ENCODE results near the gene CHD6. TPM values are rescaled to one million over a fixed set of nuclear protein-coding genes. Genes with fewer than 3 reads are reported as not detected.

Gene CHD6
- total RNA-seq, 4 donors from 2014 or later = 32.5 to 37.7 (median 35.0) TPM

DNA sequence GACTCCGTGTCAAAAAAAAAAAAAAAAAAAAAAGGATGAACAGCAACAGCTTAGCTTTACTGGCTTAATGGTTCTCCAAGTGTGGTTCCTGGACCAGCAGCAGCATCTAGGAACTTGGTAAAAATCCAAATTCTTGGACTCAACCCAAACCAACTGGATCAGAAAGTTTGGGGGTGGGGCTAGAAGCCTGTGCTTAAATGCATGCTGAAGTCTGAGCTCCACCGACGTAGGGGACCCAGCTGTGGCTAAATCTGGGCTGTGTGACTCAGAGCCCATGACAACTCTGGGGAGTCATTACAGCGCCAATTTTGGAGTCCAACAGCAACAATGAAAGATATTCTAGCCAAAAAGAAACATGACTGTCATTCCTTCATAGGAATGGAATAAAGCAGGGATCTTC, 13.6 kb upstream of the CHD6 start:
- intact Hi-C loops (cut with DNase I) = no loop called here
- no peaks in the 10 kb centered on the region for H3K4me1 ChIP-seq
- H3K36me3 ChIP-seq = no peaks in the 10 kb centered on the region
- WGBS = 54% methylated on average over 4 of the region's 4 CpGs
- TF ChIP-seq POLR2AphosphoS5 (IDR thresholded peaks at IDR 0.05) = no peak
- TF ChIP-seq POLR2A (IDR thresholded peaks at IDR 0.05; ENCODE audit: low read depth) = no peak
- no peak for TF ChIP-seq EP300 (IDR thresholded peaks at IDR 0.05)
- TF ChIP-seq, protein P1, sequence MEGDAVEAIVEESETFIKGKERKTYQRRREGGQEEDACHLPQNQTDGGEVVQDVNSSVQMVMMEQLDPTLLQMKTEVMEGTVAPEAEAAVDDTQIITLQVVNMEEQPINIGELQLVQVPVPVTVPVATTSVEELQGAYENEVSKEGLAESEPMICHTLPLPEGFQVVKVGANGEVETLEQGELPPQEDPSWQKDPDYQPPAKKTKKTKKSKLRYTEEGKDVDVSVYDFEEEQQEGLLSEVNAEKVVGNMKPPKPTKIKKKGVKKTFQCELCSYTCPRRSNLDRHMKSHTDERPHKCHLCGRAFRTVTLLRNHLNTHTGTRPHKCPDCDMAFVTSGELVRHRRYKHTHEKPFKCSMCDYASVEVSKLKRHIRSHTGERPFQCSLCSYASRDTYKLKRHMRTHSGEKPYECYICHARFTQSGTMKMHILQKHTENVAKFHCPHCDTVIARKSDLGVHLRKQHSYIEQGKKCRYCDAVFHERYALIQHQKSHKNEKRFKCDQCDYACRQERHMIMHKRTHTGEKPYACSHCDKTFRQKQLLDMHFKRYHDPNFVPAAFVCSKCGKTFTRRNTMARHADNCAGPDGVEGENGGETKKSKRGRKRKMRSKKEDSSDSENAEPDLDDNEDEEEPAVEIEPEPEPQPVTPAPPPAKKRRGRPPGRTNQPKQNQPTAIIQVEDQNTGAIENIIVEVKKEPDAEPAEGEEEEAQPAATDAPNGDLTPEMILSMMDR (IDR thresholded peaks at IDR 0.05) = no peak
- H3K9me3 ChIP-seq = no peaks in the 10 kb centered on the region
- no peak for DNase-seq (ENCODE audit: extremely low spot score)
- H3K27me3 ChIP-seq = peaks cover 0 to 7% (median 0%) of the 10 kb centered on the region in 4 donors
- H3K4me3 ChIP-seq = no peak overlapping the region
- H3K27ac ChIP-seq (replicated peaks in 1 of 4) = no peak overlapping the region

DNA sequence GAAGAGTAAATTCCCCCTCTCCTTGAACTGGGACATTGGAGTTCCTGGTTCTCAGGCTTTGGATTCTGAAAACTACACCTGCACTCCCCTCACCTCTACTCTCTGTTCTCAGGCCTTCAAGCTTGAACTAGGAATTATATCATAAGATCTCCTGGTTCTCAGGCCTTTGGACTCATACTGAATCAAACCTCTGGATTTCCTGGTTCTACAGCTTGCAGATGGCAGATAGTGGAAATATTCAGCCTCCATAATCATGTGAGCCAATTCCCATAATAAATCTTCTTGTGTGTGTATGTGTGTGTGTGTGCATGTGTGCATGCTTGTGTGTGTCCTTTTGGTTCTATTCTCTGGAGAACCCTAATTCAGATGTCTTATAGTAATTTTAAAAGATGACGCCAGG, 12.7 kb upstream of the CHD6 start:
- intact Hi-C loops (cut with DNase I) = no loop called here
- no peak for TF ChIP-seq POLR2A (IDR thresholded peaks at IDR 0.05; ENCODE audit: low read depth)
- no peak for TF ChIP-seq EP300 (IDR thresholded peaks at IDR 0.05)
- TF ChIP-seq, protein P1 (IDR thresholded peaks at IDR 0.05) = no peak
- no peak for TF ChIP-seq POLR2AphosphoS5 (IDR thresholded peaks at IDR 0.05)

DNA sequence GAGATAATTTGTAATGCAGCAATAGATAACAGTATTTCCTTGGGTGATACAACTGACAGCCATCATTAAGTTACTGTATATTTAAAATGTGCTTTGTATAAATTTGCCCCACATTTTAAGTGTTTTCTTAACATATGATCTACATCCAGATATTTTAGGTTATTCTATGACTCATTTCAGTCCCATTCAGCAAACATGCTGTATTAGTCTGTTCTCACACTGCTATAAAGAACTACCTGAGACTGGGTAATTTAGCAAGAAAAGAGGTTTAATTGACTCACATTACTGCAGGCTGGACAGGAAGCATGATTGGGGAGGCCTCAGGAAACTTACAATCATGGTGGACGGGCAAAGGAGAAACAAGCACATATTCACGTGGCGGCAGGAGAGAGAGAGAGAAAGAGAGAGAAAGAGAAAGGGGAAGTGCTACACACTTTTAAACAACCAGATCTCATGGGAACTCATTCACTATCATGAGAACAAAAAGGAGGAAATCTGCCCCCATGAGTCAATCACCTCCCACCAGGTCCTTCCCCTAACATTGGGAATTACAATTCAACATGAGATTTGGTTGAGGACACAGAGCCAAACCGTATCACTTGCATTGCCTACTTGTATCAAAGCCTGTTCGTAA, 9.6 kb upstream of the CHD6 start:
- no peak overlapping the region for H3K4me3 ChIP-seq
- no peaks in the 10 kb centered on the region for H3K9me3 ChIP-seq
- H3K4me1 ChIP-seq = no peaks in the 10 kb centered on the region
- TF ChIP-seq POLR2AphosphoS5 (IDR thresholded peaks at IDR 0.05) (no peak), POLR2A (IDR thresholded peaks at IDR 0.05; ENCODE audit: low read depth) (no peak), EP300 (IDR thresholded peaks at IDR 0.05) (no peak)
- TF ChIP-seq, protein P1 (IDR thresholded peaks at IDR 0.05) = no peak
- 88% methylated on average over 5 of the region's 5 CpGs for WGBS
- no peak overlapping the region for H3K27ac ChIP-seq (replicated peaks in 1 of 4)
- H3K36me3 ChIP-seq = no peaks in the 10 kb centered on the region
- intact Hi-C loops (cut with DNase I) = no loop called here
- DNase-seq (ENCODE audit: extremely low spot score) = no peak
- no peaks in the 10 kb centered on the region for H3K27me3 ChIP-seq

More for the DNA sequence above, 12.7 kb upstream of the CHD6 start:
- peaks cover 0 to 7% (median 0%) of the 10 kb centered on the region in 4 donors for H3K27me3 ChIP-seq
- H3K4me3 ChIP-seq = no peak overlapping the region
- H3K27ac ChIP-seq (replicated peaks in 1 of 4) = no peak overlapping the region
- no peaks in the 10 kb centered on the region for H3K36me3 ChIP-seq
- H3K9me3 ChIP-seq = no peaks in the 10 kb centered on the region
- no peak for DNase-seq (ENCODE audit: extremely low spot score)
- 92% methylated on average over 1 of the region's 1 CpG for WGBS
- H3K4me1 ChIP-seq = no peaks in the 10 kb centered on the region

DNA sequence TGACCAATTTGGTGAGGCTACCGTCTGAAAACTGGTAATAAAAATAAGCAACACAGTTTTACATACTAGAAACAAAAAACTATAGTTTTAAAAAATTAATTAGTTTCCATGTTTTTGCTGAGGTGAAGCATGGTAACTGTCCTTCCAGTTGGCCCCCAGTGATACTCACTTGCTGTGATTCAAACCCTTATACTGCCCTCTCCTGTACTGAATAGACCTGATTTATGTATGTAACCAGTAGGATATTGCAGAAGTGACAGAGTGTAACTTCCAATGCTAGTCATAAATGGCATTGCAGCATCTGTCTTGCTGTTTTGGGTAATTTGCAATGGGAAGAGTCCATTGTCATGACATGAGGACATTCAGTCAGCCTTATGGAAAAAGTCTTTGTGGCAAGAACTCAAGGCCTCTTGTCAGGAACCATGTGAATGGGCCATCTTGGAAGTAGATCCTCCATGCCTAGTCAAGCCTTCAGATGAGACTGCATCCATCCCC, 8.9 kb upstream of the CHD6 start:
- 83% methylated on average over 1 of the region's 1 CpG for WGBS
- H3K27me3 ChIP-seq = no peaks in the 10 kb centered on the region
- H3K36me3 ChIP-seq = no peaks in the 10 kb centered on the region
- TF ChIP-seq EP300 (IDR thresholded peaks at IDR 0.05) = no peak
- H3K27ac ChIP-seq (replicated peaks in 1 of 4) = no peak overlapping the region
- H3K4me3 ChIP-seq = no peak overlapping the region
- intact Hi-C loops (cut with DNase I) = no loop called here
- no peaks in the 10 kb centered on the region for H3K4me1 ChIP-seq
- DNase-seq (ENCODE audit: extremely low spot score) = no peak
- H3K9me3 ChIP-seq = no peaks in the 10 kb centered on the region

DNA sequence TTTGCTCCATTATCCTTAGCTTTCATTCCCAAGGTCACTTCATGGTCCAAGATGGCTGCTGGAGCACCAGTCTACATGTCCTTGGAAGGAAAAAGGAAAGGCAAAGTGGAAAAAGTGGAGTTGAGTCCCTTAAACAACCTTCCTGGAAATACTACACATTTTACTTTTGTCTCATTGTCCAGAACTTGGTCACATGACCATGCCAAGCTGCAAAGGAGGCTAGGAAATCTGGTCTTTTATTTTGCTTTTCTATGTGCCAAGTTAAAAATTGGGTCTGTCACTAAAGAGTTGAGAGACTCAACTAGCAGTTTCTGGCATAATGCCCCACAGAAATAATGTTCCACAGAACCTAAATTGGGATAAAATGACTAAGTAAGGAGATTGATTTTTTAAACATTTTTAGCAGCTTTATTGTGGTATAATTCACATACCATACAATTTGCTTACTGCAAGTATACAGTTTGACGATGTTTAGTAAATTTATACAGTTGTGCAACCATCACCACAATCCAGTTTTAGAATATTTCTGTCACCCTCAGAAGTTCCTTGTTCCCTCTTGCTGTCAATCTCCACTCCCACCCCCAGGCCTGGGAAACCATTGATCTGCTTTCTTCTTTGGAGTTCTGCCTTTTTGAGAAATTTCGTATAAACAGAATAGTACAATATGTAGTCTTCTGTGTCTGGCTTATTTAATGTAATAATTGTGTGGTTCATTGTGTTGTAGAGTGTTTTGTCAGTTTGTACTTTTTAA, 5.6 kb upstream of the CHD6 start:
- DNase-seq (ENCODE audit: extremely low spot score) = no peak
- H3K36me3 ChIP-seq = no peaks in the 10 kb centered on the region
- H3K9me3 ChIP-seq = no peaks in the 10 kb centered on the region
- 57% methylated on average over 2 of the region's 2 CpGs for WGBS
- H3K27ac ChIP-seq (replicated peaks in 1 of 4) = no peak overlapping the region
- no peak overlapping the region for H3K4me3 ChIP-seq
- no peak for TF ChIP-seq EP300 (IDR thresholded peaks at IDR 0.05)
- no peak for TF ChIP-seq POLR2A (IDR thresholded peaks at IDR 0.05; ENCODE audit: low read depth)
- TF ChIP-seq, protein P1 (IDR thresholded peaks at IDR 0.05) = no peak
- TF ChIP-seq POLR2AphosphoS5 (IDR thresholded peaks at IDR 0.05) = no peak
- intact Hi-C loops (cut with DNase I) = no loop called here
- no peaks in the 10 kb centered on the region for H3K27me3 ChIP-seq
- peaks cover 5 to 8% (median 6%) of the 10 kb centered on the region in 4 donors for H3K4me1 ChIP-seq

Measured in esophagus muscularis mucosa (tissue), 4 donors.